HG02623 (cell line): Measurements from ENCODE around the gene GPR26.

Experiments
- ATAC-seq: cut with Tn5 transposase; IDR thresholded peaks from one replicate; pipeline ENCODE4 v1.9.1; 2021; ENCODE audit warnings: moderate library complexity; ENCODE audit not compliant: unreplicated experiment

The GPR26 gene, protein sequence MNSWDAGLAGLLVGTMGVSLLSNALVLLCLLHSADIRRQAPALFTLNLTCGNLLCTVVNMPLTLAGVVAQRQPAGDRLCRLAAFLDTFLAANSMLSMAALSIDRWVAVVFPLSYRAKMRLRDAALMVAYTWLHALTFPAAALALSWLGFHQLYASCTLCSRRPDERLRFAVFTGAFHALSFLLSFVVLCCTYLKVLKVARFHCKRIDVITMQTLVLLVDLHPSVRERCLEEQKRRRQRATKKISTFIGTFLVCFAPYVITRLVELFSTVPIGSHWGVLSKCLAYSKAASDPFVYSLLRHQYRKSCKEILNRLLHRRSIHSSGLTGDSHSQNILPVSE

DNA sequence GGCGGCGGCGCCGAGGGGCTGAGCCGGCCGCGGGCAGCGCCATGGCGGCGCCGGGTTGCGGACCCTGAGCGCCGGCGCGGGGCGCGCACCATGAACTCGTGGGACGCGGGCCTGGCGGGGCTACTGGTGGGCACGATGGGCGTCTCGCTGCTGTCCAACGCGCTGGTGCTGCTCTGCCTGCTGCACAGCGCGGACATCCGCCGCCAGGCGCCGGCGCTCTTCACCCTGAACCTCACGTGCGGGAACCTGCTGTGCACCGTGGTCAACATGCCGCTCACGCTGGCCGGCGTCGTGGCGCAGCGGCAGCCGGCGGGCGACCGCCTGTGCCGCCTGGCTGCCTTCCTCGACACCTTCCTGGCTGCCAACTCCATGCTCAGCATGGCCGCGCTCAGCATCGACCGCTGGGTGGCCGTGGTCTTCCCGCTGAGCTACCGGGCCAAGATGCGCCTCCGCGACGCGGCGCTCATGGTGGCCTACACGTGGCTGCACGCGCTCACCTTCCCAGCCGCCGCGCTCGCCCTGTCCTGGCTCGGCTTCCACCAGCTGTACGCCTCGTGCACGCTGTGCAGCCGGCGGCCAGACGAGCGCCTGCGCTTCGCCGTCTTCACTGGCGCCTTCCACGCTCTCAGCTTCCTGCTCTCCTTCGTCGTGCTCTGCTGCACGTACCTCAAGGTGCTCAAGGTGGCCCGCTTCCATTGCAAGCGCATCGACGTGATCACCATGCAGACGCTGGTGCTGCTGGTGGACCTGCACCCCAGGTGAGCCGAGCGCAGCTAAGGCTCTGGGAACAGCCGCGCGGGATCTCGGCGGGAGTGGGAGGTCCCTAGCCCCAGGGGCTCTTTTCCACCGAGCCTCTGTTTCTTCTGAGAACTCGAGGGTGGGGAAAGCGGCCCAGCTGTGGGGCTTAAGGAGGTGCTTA, at the start of gene GPR26:
GPR26 (plus strand) TSS at position 38 of the 919 bp plus-strand sequence; CDS start at position 91, 53 bp downstream.
- ATAC-seq = no peak

DNA sequence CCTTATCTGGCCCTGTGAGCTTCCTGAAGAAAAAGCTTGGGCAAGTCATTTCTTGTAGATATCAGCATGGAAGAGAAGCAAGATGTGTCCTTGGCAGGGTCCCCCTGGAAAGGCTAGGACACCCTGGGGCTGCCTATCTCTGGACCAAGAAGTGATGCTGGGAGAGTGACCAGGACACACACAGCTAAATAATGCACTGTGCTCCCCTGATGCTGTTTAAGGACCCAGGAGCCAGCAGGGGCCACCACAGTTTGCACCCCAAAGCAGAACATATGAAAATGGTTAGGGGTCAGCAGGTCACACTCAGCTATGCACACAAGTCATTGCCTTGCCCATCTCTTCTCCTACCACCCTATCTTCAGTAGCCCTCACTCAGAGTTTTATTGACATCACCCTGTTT, 47.9 kb upstream of the GPR26 start:
- no peak for ATAC-seq

DNA sequence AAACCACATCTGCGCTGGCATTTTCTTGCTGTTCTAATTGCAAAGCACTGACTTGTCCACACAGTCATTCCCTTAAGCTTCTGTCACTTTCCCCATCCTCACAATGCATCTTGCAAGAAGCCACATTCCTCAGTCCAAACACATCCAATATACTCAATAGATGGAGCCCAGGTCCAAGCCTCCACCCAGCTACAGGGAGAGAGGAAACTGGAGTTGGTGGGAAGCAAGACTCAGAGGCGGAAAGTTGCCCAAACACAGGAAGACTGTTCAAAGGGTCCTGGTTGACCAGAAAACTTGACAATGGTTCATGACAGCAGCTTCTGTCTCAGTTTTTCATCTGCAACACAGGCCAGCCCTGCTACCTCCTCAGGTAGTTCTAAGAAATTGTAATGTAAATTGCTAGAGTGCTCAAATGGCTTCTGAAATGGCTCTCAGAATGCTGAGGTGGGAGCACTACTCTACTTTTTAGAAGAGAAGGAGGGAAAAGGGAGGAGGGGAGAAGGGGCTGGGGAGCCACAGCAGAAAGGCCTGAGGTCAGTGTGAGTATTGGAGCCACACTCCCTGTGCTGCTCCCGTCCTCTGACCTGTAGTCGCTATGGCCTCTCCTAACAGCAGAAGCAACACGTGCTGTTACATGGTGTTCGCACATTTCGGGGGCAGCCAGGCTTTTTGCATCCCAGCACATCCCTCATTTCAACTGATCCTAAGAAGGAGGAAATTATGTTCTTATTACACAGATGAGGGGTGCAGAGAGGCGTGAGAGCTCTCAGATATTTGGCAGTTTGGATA, 46.9 kb upstream of the GPR26 start:
- ATAC-seq = no peak

DNA sequence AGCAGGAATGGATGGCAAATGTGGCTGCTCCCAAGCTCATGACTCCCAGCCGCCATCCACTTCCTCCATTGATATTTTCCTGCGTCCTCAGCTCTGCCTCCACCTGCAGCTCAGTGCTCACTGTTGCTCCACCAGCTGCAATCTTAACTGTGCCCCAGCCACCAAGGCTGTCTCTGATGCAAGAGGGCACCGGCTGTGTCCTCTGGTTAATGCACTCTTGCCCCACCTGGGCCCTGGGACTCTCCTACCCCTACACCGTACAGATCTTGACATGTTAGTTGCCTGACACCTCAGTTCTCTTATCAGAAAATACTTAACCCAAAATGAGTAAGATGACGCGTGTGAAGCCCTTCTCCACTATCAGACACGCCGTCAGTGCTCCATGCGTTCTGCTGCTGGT, 45.5 kb upstream of the GPR26 start:
- ATAC-seq = no peak

DNA sequence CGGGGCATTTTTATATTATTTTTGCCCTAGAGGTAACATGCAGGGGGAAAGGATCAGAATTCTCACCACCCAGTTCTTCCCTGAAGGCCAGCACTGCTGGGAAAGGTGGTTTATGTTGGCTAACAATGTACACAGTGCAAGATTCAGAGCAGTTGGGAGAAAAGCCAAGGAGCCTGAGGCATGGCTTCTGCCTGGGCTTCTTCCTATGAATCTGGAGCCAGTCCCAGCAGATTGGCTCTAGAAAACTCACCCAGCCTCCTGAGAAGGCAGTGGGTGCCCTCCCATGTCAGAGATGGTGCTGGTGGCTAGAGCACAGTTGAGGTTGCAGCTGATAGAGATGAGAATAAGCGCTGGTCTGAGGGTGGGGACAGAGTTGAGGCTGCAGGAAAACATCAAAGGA, 44.7 kb upstream of the GPR26 start:
- no peak for ATAC-seq

DNA sequence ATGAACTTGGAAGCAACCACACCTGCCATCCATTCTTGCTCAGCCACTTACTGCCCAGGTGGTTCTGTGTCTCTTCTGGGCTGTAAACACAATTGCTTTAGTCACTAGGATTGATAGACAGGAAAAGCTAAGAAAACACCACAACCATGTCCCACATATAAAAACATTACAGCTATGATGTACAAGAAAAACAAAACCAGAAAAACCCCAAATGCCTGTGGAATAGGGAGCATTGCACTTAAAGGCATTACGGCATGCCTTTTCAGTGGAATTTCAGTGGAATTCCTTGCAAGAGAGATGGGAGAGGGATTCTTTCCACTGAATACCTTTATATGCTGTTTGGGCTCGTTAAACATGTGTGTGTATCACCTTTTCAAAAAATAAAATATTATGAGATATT, 44.2 kb upstream of the GPR26 start:
- ATAC-seq = no peak

DNA sequence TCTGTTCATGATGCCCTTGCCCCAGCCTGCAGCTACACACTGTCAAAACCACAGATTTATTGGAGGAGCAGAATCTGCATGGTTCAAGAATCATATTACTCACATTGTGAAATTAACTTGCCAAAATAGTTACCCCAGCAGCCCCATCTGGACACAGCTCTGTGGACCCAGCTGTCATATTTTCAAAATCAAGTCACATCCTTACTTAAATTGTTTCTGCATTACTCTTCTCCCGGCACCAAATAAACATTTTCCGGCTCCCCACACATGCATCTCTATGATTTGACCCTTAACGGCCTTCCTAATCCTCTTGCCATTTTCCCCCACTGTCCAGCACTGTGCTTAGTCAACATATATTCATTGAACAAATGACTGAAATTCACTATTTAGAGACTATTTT, 43.8 kb upstream of the GPR26 start:
- ATAC-seq = no peak

DNA sequence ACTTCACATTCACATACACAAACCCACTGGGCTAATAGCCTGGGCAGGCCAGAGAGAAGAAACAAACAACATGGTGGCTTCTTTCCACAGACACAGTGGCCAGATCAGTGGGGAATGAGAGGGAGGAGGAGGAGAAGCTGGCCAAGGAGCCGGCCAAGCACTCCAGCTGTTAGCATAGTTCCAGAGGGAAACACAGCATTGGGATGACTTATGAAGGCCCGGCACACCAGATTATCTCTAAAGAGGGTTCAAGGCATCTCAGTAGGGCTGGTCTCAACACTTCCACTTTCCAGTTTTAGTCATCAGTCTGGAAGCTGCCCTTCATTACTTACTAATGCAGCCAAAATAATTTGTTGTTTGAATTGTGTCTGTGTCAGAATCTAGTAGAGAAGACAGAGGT, 42.1 kb upstream of the GPR26 start:
- no peak for ATAC-seq

DNA sequence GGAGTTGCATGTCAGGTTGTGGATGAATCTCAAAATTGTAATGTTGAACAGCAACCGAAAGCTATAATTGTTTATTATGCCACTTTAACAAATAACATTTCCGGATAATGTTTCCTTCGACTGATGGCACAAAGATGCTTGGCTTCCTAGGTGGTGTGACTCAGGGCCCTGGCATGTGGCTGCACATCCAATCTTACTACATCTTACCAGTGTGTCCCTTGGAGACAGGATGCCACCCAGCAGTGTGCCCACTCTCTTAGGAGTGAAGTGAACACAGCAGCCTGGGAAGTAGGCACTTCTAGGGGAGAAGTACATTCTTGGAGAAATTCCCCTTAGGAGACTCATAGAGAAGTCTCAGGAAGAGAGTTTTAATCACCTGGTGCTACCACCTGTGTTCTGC, 33.0 kb upstream of the GPR26 start:
- no peak for ATAC-seq

DNA sequence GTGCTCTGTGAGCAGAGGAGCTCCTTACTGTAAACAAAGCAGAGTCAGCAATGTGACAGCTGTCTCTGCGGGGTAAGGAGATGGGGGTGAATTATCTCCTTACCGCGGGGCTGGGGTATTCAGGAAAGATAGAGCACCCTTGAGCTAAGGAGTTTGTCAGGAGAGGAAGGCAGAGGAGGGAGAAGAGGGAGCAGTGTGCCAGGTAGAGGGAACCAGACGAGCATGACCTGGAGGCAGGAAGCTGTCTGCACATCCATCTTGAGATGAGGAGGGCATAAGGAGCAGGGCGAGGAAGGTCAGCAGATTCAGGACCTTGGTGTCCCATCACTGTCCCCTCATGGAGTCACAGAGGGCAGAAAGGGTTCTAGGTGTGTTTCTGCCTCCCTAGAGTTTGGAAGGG, 32.5 kb upstream of the GPR26 start:
- no peak for ATAC-seq

DNA sequence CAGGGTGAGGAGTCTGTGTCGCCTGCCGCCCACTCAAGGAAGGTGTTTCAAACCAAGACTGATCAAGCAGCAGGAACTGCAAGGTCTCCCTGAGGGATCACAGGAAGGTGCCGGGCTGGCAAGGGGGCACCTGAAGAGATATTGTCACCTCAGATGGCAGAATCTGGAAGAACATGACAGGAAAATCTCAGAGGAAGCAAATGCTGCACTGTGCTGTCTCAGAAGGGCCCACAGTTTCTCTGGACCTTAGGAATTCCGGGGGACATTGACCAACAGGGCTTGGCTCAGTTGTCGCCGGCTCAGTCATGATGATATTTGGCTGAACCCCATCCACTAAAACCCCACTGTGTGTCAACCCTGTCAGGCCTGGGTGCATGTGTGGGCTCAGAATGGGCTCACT, 31.9 kb upstream of the GPR26 start:
- ATAC-seq = no peak

DNA sequence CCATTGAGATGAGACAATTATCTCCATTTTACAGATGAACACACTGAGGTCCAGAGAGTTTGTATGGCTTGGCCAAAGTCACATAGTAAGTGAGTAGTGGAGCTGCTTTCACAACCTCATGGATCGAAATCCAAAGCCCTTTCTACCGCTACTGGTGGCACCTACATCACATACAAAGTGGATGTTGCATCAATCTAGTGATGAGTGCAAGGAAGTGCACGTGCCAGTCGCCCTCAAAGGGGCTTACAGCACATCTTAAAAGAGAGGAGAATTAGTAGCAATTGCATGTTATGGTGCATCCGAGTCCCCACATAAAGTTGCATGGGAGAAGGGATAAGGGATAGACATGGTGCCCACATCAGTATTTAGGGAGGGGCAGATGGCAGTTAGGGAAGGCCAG, 31.0 kb upstream of the GPR26 start:
- ATAC-seq = no peak

DNA sequence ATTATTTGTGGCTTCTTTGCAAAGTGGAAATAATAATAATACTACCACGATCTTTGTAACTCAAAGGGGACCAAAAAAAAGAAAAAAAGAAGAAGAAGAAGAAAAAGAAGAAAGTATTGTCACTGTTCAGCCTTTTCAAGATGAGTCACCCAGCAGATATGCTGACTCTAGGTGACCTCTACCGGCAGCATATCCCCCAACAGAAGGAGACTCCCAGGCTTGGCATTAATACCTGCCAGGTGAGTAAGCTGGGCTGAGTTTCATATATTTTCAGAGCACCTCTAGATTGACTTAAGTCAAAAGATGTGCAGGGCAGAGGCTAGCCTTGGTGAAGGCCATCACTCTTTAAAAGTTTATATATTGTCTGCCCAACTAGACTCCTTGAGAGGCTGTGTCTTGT, 30.4 kb upstream of the GPR26 start:
- ATAC-seq = no peak

DNA sequence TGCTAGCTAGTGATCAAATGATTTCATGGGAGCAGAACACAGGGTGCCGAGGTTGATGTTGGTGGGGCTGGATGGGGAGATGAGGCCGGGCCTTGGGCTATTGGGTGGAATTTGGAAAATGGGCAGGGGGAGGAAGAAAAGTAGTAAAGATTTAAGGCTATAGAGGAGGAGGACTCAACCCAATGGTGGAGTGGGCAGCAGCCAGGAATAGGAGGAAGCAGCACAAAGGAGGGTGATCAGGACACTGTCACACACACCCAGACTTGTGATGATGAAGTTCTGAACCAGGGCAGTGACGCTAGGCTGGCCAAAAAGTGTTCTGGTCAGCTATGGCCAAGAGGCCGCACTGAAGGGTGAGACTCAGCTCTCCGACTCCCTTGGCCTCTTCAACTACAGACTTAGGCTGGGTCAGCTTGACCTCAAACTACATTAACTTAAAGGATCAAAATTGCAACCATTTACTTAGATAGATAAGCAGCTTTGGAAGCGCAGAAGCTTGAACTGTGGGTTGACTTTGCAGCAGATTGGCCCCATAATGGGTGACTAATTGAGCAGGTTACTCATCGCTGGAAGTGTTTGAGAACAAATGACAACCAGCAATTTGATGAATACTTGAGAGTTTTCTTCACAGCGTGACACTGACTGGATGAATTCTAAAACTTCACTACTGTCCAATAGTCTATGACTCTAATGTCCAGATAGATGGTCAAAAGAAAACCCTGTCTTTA, 29.4 kb upstream of the GPR26 start:
- ATAC-seq = no peak

DNA sequence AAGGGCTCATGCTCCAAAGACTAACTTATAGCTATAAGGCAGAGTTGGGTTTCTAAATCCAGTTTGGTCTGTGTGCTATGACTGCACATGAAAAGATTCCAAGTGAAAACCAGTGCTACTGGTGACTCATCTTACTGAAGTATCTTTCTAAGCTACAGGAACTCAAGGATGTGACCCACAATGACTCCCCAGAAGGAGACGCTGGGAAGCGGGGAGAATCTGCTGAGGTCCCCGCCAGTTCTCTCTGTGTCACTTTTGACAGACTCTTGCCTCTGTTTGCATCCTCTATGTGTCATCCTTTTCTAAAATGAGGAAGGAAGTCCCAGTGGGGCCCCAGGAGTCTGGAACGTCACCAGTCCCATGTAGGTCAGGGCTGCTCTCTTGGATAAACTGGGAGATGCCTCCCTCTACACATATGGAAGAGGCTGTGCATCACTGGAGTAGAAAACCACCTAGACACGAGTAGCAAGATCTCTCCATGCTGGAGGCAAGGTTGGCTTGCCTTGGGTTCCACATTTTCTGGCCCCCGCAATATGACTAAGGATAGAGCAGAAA, 28.8 kb upstream of the GPR26 start:
- no peak for ATAC-seq

DNA sequence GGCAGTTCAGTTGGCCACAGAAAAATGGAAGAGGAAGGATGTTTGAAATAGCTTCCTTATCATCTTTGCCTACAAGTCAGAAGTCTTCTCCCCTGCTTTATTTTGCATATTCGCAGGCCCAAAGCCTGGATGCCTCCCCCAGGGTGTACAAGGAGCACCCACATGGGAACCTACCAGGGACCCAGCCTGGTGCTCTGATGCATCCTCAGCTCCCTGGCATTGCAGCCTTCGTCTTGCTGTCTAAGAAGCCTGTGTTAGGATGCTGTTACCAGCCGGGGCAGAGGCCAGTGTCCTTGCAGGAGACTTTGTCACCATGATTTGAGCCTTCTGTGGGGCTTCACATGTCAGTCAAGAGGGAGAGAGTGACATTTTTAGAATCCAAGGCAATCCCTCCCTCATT, 27.0 kb upstream of the GPR26 start:
- ATAC-seq = no peak

DNA sequence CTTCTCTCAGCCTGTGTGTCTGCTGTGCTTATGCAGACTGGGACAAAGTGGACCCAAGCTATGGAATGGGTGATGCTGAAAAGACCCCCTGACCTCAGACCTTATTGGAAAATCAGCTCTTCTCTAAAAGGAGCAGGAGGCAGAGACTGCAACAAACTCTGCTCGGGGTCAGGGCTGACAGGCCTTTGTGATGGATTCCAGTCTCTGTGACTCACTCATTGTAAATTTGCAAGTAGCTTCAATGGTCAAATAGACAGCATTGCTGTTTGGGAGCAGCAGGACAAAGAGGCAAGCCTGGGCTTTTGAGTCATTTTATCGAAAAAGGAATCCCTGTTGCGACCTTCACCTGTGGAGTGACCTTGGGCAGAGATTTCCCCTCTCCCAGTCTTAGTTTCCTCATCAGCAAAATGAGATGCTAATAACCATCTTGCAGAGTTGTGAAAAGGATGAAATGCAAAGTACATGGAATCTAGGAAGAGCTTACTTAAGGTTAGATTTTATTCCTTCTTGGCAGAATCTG, 26.1 kb upstream of the GPR26 start:
- no peak for ATAC-seq

DNA sequence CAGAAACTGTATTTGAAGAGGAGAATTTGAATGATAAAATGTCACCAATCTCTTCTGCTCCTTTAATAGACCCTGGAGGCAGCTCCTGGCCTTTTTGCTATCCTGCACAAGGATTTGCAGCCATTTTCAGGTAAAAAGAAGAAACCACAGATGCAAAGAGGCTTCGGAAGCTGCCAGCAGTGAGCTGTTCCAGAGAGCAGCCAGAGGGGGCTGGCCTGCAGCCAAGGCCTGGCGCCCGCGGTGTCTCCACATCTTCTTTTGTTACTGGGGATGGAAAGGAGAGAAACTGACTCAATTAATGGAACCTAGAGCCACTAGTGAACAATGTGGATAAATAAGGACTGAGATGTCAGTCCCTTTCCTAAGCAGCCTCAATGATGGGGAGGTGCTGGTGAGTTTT, 23.9 kb upstream of the GPR26 start:
- ATAC-seq = no peak

DNA sequence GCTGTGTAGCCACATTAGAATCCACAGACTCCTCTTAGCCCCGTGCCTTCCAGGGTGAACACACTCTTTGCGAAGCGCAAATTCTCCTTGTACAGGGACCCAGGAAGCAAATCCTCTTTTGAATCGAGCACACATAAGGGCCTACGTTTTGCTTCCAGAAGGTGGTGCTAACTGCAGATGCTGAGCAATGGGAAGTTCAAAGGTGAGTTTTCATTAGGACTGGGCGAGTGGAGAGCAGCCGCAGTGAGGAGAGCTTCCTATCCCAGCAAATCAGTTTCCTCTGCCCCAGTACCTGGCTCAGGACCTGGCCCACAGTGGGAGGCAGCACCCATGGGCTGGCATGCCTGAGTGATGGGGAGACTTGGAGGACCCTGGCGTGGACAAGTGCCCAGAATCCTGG, 23.5 kb upstream of the GPR26 start:
- no peak for ATAC-seq

DNA sequence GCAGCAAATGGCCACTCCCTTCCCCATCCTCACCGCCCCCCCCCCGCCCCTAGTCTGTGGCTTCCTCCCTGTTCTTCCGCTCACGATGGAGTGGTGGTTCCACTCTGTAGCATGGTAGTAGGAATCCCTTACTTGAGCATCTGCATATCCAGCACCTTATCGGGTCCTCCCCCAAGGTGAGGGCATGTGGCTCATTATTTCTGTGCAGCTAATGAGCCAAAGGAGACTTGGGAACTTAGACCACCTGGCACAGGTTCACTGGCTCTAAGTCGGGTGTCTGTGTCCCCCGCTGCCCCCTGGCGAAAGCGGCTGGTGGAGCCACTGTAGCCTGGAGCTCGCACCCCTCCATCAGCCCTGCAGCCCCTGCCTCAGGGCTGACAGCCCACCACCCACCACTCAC, 22.8 kb upstream of the GPR26 start:
- ATAC-seq = no peak
